WTC11 (cell line): ENCODE results near the gene C1QTNF9B. TPM values are rescaled to one million over a fixed set of nuclear protein-coding genes. Genes with fewer than 3 reads are reported as not detected.

Experiments used
- ATAC-seq: fragments of 200-7000 bp; cut with Tn5 transposase; 2 replicates; pipeline ENCODE4 v1.10.0; 2021; ENCODE audit warnings: mild to moderate bottlenecking, moderate library complexity
- CTCF ChIA-PET: fragments of 300-600 bp; sonication (Branson Sonifier 250); formaldehyde crosslinking; loops from one replicate; lab custom pipeline; 2021; ENCODE audit warnings: antibody characterized with exemption; lab: Charles Lee
- POLR2A ChIA-PET: fragments of 350-600 bp; sonication (Branson Sonifier 250); formaldehyde crosslinking; loops from one replicate; lab custom pipeline; 2021; ENCODE audit warnings: antibody characterized with exemption; lab: Charles Lee
- DNase-seq: peaks from one replicate; pipeline ENCODE4 v3.0.0; 2021; ENCODE audit warnings: low spot score
- H3K27ac Mint-ChIP-seq: 2 replicates; pipeline ENCODE4 v1.8.0; 2021; ENCODE audit warnings: mixed read lengths
- H3K27me3 Mint-ChIP-seq: 2 replicates; pipeline ENCODE4 v1.8.0; 2021; ENCODE audit warnings: low read depth, mild to moderate bottlenecking, moderate library complexity, mixed read lengths
- H3K36me3 Mint-ChIP-seq: 2 replicates; pipeline ENCODE4 v1.8.0; 2021; ENCODE audit warnings: mixed read lengths
- H3K4me1 Mint-ChIP-seq: 2 replicates; pipeline ENCODE4 v1.8.0; 2022; ENCODE audit warnings: mixed read lengths
- H3K4me3 Mint-ChIP-seq: 2 replicates; pipeline ENCODE4 v1.8.0; 2021; ENCODE audit warnings: mild to moderate bottlenecking, moderate library complexity, mixed read lengths
- H3K9me3 Mint-ChIP-seq: 2 replicates; pipeline ENCODE4 v1.8.0; 2021; ENCODE audit warnings: mixed read lengths
- CREB1 ChIP-seq: sonication (generic); formaldehyde crosslinking; IDR thresholded peaks from 2 replicates; pipeline ENCODE4 v1.8.0; 2023; ENCODE audit warnings: mild to moderate bottlenecking, missing genetic modification reagents
- ELF4 ChIP-seq: sonication (generic); formaldehyde crosslinking; IDR thresholded peaks from 2 replicates; pipeline ENCODE4 v1.8.1; 2022; ENCODE audit warnings: low read depth, mild to moderate bottlenecking, moderate library complexity, missing genetic modification reagents
- FOXK1 ChIP-seq: sonication (generic); formaldehyde crosslinking; IDR thresholded peaks from 2 replicates; pipeline ENCODE4 v1.8.0; 2022; ENCODE audit warnings: mild to moderate bottlenecking, moderate library complexity, missing genetic modification reagents
- HMGXB4 ChIP-seq: sonication (generic); formaldehyde crosslinking; IDR thresholded peaks from 2 replicates; pipeline ENCODE4 v1.8.1; 2023; ENCODE audit warnings: mild to moderate bottlenecking, moderate library complexity, missing genetic modification reagents
- JAZF1 ChIP-seq: fragments of 250-450 bp; sonication (Bioruptor Pico); IDR thresholded peaks from 2 replicates; pipeline ENCODE4 v1.9.0; 2021; ENCODE audit warnings: moderate library complexity, mild to moderate bottlenecking, inconsistent platforms
- NFATC4 ChIP-seq: fragments of 250-450 bp; sonication (Bioruptor Pico); IDR thresholded peaks from 2 replicates; pipeline ENCODE4 v1.9.0; 2021; ENCODE audit warnings: mild to moderate bottlenecking
- NFYB ChIP-seq: sonication (generic); formaldehyde crosslinking; conservative IDR thresholded peaks from 2 replicates; pipeline ENCODE4 v1.8.0; 2022; ENCODE audit warnings: low read depth, missing genetic modification reagents
- STAT6 ChIP-seq: sonication (generic); formaldehyde crosslinking; conservative IDR thresholded peaks from 2 replicates; pipeline ENCODE4 v1.8.1; 2023; ENCODE audit warnings: mild to moderate bottlenecking, low read depth, missing genetic modification reagents, moderate library complexity
- TCF7 ChIP-seq: sonication (generic); formaldehyde crosslinking; IDR thresholded peaks from 2 replicates; pipeline ENCODE4 v1.8.0; 2022; ENCODE audit warnings: mild to moderate bottlenecking, low read depth, missing genetic modification reagents, moderate library complexity
- TP53 ChIP-seq: sonication (generic); formaldehyde crosslinking; IDR thresholded peaks from 2 replicates; pipeline ENCODE4 v1.8.1; 2023; ENCODE audit warnings: mild to moderate bottlenecking, missing genetic modification reagents
- ZBTB43 ChIP-seq: sonication (generic); formaldehyde crosslinking; IDR thresholded peaks from 2 replicates; pipeline ENCODE4 v1.8.1; 2023; ENCODE audit warnings: mild to moderate bottlenecking, missing genetic modification reagents
- ZNF121 ChIP-seq: sonication (generic); formaldehyde crosslinking; IDR thresholded peaks from 2 replicates; pipeline ENCODE4 v1.8.0; 2023; ENCODE audit warnings: missing genetic modification reagents
- ZNF317 ChIP-seq: sonication (generic); formaldehyde crosslinking; IDR thresholded peaks from 2 replicates; pipeline ENCODE4 v1.8.1; 2023; ENCODE audit warnings: low read depth, mild to moderate bottlenecking, moderate library complexity, missing genetic modification reagents, borderline replicate concordance
- ZNF396 ChIP-seq: fragments of 250-450 bp; sonication (Bioruptor Pico); IDR thresholded peaks from 2 replicates; pipeline ENCODE4 v1.8.0; 2021; ENCODE audit warnings: mild to moderate bottlenecking, moderate library complexity, borderline replicate concordance
- ZNF423 ChIP-seq: fragments of 250-450 bp; sonication (Bioruptor Pico); IDR thresholded peaks from 2 replicates; pipeline ENCODE4 v2.1.2; 2022; ENCODE audit warnings: mild to moderate bottlenecking, moderate library complexity
- total RNA-seq: library from RNA; stranded (reverse); gene quantifications from 3 replicates; pipeline ENCODE4 v1.2.3, GENCODE V29; 2021
- TF ChIP-seq, protein P1 (sequence below): sonication (generic); formaldehyde crosslinking; IDR thresholded peaks from 2 replicates; pipeline ENCODE4 v1.8.1; 2022; ENCODE audit warnings: missing genetic modification reagents, borderline replicate concordance
- TF ChIP-seq, protein P2 (sequence below): sonication (generic); formaldehyde crosslinking; IDR thresholded peaks from 2 replicates; pipeline ENCODE4 v1.8.0; 2023; ENCODE audit warnings: missing genetic modification reagents
- TF ChIP-seq, protein P3 (sequence below): fragments of 250-450 bp; sonication (Bioruptor Pico); IDR thresholded peaks from 2 replicates; pipeline ENCODE4 v1.8.0; 2021; ENCODE audit warnings: mild to moderate bottlenecking
- TF ChIP-seq, protein P4 (sequence below): fragments of 250-450 bp; sonication (Bioruptor Pico); IDR thresholded peaks from 2 replicates; pipeline ENCODE4 v1.9.0; 2021; ENCODE audit warnings: mild to moderate bottlenecking

The C1QTNF9B gene
- total RNA-seq, 1 experiment from 2014 or later = 0.20 TPM

- no peaks in the 10 kb centered on the region for H3K27me3 Mint-ChIP-seq
- peaks cover 5% of the 10 kb centered on the region for H3K4me1 Mint-ChIP-seq
- ChIA-PET CTCF (interaction anchor here (0.5 kb wide), 1 partner anchor 89 kb away, joined by 3 read pairs; no protein-coding TSS in a partner anchor), POLR2A (no interaction called here)
- no peak overlapping the region for H3K4me3 Mint-ChIP-seq
- ATAC-seq (no peak), DNase-seq (no peak)
- H3K36me3 Mint-ChIP-seq = no peaks in the 10 kb centered on the region
- H3K27ac Mint-ChIP-seq = no peak overlapping the region
- H3K9me3 Mint-ChIP-seq = no peaks in the 10 kb centered on the region
- TF ChIP-seq NFYB (CRISPR knock-in tag) (no peak), FOXK1 (no peak), STAT6 (CRISPR knock-in tag) (no peak), ZBTB43 (CRISPR knock-in tag) (no peak), TP53 (no peak), ZNF423 (CRISPR knock-in tag) (no peak), ZNF396 (CRISPR knock-in tag) (no peak), ELF4 (CRISPR knock-in tag) (no peak), ZNF317 (CRISPR knock-in tag) (no peak), CREB1 (no peak), NFATC4 (CRISPR knock-in tag) (no peak), JAZF1 (CRISPR knock-in tag) (no peak), ZNF121 (CRISPR knock-in tag) (no peak), TCF7 (no peak), HMGXB4 (CRISPR knock-in tag) (no peak)
- TF ChIP-seq, protein P1, sequence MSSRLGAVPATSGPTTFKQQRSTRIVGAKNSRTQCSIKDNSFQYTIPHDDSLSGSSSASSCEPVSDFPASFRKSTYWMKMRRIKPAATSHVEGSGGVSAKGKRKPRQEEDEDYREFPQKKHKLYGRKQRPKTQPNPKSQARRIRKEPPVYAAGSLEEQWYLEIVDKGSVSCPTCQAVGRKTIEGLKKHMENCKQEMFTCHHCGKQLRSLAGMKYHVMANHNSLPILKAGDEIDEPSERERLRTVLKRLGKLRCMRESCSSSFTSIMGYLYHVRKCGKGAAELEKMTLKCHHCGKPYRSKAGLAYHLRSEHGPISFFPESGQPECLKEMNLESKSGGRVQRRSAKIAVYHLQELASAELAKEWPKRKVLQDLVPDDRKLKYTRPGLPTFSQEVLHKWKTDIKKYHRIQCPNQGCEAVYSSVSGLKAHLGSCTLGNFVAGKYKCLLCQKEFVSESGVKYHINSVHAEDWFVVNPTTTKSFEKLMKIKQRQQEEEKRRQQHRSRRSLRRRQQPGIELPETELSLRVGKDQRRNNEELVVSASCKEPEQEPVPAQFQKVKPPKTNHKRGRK (CRISPR knock-in tag) = no peak
- TF ChIP-seq, protein P2, sequence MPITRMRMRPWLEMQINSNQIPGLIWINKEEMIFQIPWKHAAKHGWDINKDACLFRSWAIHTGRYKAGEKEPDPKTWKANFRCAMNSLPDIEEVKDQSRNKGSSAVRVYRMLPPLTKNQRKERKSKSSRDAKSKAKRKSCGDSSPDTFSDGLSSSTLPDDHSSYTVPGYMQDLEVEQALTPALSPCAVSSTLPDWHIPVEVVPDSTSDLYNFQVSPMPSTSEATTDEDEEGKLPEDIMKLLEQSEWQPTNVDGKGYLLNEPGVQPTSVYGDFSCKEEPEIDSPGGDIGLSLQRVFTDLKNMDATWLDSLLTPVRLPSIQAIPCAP = no peak
- TF ChIP-seq, protein P3, sequence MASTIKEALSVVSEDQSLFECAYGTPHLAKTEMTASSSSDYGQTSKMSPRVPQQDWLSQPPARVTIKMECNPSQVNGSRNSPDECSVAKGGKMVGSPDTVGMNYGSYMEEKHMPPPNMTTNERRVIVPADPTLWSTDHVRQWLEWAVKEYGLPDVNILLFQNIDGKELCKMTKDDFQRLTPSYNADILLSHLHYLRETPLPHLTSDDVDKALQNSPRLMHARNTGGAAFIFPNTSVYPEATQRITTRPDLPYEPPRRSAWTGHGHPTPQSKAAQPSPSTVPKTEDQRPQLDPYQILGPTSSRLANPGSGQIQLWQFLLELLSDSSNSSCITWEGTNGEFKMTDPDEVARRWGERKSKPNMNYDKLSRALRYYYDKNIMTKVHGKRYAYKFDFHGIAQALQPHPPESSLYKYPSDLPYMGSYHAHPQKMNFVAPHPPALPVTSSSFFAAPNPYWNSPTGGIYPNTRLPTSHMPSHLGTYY (CRISPR knock-in tag) = no peak
- TF ChIP-seq, protein P4, sequence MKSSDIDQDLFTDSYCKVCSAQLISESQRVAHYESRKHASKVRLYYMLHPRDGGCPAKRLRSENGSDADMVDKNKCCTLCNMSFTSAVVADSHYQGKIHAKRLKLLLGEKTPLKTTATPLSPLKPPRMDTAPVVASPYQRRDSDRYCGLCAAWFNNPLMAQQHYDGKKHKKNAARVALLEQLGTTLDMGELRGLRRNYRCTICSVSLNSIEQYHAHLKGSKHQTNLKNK (CRISPR knock-in tag) = no peak
These were observed 49.8 kb downstream of the C1QTNF9B start for GRCh38 chr13:23847497-23847896.
